Measurements from ENCODE around the gene MINDY4.

- TF ChIP-seq, protein P1, sequence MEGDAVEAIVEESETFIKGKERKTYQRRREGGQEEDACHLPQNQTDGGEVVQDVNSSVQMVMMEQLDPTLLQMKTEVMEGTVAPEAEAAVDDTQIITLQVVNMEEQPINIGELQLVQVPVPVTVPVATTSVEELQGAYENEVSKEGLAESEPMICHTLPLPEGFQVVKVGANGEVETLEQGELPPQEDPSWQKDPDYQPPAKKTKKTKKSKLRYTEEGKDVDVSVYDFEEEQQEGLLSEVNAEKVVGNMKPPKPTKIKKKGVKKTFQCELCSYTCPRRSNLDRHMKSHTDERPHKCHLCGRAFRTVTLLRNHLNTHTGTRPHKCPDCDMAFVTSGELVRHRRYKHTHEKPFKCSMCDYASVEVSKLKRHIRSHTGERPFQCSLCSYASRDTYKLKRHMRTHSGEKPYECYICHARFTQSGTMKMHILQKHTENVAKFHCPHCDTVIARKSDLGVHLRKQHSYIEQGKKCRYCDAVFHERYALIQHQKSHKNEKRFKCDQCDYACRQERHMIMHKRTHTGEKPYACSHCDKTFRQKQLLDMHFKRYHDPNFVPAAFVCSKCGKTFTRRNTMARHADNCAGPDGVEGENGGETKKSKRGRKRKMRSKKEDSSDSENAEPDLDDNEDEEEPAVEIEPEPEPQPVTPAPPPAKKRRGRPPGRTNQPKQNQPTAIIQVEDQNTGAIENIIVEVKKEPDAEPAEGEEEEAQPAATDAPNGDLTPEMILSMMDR (IDR thresholded peaks at IDR 0.05; ENCODE audit: low read depth, low read length, missing input control) = no peak
- TF ChIP-seq SP1 (IDR thresholded peaks at IDR 0.05) (no peak), TAF1 (conservative IDR thresholded peaks at IDR 0.05) (no peak), FOXA1 (IDR thresholded peaks at IDR 0.05) (no peak)
These were observed 42.2 kb downstream of the MINDY4 start for GRCh38 chr7:30813466-30813865.
